ENCODE data around the gene TMEM63A.

GRCh38 chr1:225843426-225843795 lies 38.8 kb downstream of the TMEM63A start:
- TF ChIP-seq EZH2phosphoT487 (IDR thresholded peaks at IDR 0.05) (no peak), EZH2 (IDR thresholded peaks at IDR 0.05) (no peak)
